GM18502 (cell line): ENCODE results near the gene PRKAR1B.
"Not testable (repeated sequence)": the region's sequence is repeated elsewhere in the genome, so short reads cannot be mapped to it uniquely, and the experiment has no call there.

Source experiments
- ATAC-seq: cut with Tn5 transposase; IDR thresholded peaks from one replicate; pipeline ENCODE4 v1.9.1; 2021; ENCODE audit warnings: mild to moderate bottlenecking; ENCODE audit not compliant: unreplicated experiment, poor library complexity

PRKAR1B gene

GRCh38 chr7:652167-652566, 74.9 kb downstream of the PRKAR1B start:
- not testable (repeated sequence) for ATAC-seq

GRCh38 chr7:651032-651728, 75.9 kb downstream of the PRKAR1B start:
- ATAC-seq, result no peak

GRCh38 chr7:650339-651031, 76.6 kb downstream of the PRKAR1B start:
- ATAC-seq, result no peak

- ATAC-seq, result no peak
These were observed 80.1 kb downstream of the PRKAR1B start for GRCh38 chr7:646951-647350.

GRCh38 chr7:646487-646886, 80.6 kb downstream of the PRKAR1B start:
- no peak for ATAC-seq

GRCh38 chr7:645606-646005, 81.5 kb downstream of the PRKAR1B start:
- ATAC-seq, result no peak

GRCh38 chr7:644381-645305, 82.4 kb downstream of the PRKAR1B start:
- ATAC-seq, result no peak

GRCh38 chr7:641966-642365, 85.1 kb downstream of the PRKAR1B start:
- ATAC-seq, result no peak

GRCh38 chr7:641269-641671, 85.8 kb downstream of the PRKAR1B start:
- ATAC-seq, result no peak

- no peak for ATAC-seq
These were observed 88.6 kb downstream of the PRKAR1B start for GRCh38 chr7:638256-639011.

GRCh38 chr7:637826-638225, 89.3 kb downstream of the PRKAR1B start:
- no peak for ATAC-seq

GRCh38 chr7:636396-636795, 90.7 kb downstream of the PRKAR1B start:
- ATAC-seq, result no peak

- not testable (repeated sequence) for ATAC-seq
These were observed 91.2 kb downstream of the PRKAR1B start for GRCh38 chr7:635687-636382.

GRCh38 chr7:635227-635626, 91.9 kb downstream of the PRKAR1B start:
- ATAC-seq, result no peak

GRCh38 chr7:633381-634018, 93.6 kb downstream of the PRKAR1B start:
- no peak for ATAC-seq

GRCh38 chr7:632831-633210, 94.3 kb downstream of the PRKAR1B start:
- ATAC-seq, result no peak

GRCh38 chr7:631964-632830, 94.9 kb downstream of the PRKAR1B start:
- ATAC-seq, result no peak

- no peak for ATAC-seq
These were observed 95.8 kb downstream of the PRKAR1B start for GRCh38 chr7:631291-631711.
